Stomach smooth muscle (tissue), 2 donors: ENCODE data around the gene HLX.

Source experiments
- H3K27ac ChIP-seq: one replicate; pipeline ENCODE4 v1.7.0; 2013; ENCODE audit warnings: mild to moderate bottlenecking, low read length, inconsistent platforms
- H3K27me3 ChIP-seq, 2 donors: one replicate each; pipeline ENCODE4 v1.7.0; 2013; ENCODE audit warnings: low read length in 2 of 2; ENCODE audit not compliant: insufficient read depth in 2 of 2, control insufficient read depth in 1 of 2
- H3K36me3 ChIP-seq, 2 donors: one replicate each; pipeline ENCODE4 v1.7.0; 2013; ENCODE audit warnings: low read length in 2 of 2; ENCODE audit not compliant: control insufficient read depth in 2 of 2, insufficient read depth in 2 of 2
- H3K4me1 ChIP-seq: one replicate; pipeline ENCODE4 v1.7.0; 2013; ENCODE audit warnings: low read length; ENCODE audit not compliant: control insufficient read depth, insufficient read depth
- H3K4me3 ChIP-seq, 2 donors: one replicate each; pipeline ENCODE4 v1.7.0; 2013; ENCODE audit warnings: low read length in 2 of 2
- H3K9ac ChIP-seq, 2 donors: one replicate each; pipeline ENCODE4 v1.7.0; 2013; ENCODE audit warnings: low read length in 2 of 2, mild to moderate bottlenecking in 1 of 2
- H3K9me3 ChIP-seq, 2 donors: one replicate each; pipeline ENCODE4 v1.7.0; 2013; ENCODE audit warnings: low read length in 2 of 2; ENCODE audit not compliant: control insufficient read depth in 2 of 2
- donor health status: healthy.
- donor health status: Pancreatic carcinoma.

Gene HLX

DNA sequence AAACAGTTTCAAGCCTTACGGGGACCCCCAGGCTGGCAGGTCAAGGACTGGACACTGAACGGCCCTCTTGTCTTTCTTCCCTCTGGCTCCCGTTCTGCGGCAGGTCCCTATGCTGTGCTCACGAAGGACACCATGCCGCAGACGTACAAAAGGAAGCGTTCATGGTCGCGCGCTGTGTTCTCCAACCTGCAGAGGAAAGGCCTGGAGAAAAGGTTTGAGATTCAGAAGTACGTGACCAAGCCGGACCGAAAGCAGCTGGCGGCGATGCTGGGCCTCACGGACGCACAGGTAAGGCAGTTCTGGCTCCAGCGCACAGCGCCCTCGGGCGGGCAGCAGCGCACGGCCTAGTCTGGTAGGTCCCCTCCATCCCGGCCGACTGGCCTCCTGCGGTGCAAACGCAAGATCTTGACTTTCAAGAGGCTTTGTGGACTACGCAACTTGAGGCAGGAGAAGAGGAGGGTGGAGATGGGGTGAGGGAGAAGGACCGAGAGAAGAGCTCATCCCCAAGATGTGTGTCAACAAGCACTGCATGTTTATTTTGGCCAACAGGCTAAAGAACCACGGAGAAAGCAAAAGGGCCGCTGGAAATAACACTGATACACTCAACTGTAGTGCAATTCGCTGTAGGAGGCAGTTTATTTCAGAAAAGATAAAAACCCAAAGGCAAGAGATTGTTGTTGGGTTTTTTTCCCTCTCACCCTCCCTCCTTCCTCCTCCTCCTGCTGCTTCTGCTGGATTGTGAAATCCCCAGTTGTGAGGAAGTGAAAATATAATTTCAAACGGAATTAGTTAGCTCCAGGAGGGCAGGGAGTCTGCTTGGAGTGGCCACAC, 3.0 kb downstream of the HLX start:
- H3K4me1 ChIP-seq = peaks cover 36% of the 10 kb centered on the region
- H3K27me3 ChIP-seq = peaks cover 77 to 91% of the 10 kb centered on the region in 2 donors
- peaks cover 0 to 3% of the 10 kb centered on the region in 2 donors for H3K36me3 ChIP-seq
- no peaks in the 10 kb centered on the region for H3K9me3 ChIP-seq
- H3K4me3 ChIP-seq = peak overlapping the region in 1 of 2 donors; percentile 75
- no peak overlapping the region for H3K27ac ChIP-seq
- H3K9ac ChIP-seq = no peak overlapping the region

GRCh38 chr1:220884109-220884980, 5.1 kb downstream of the HLX start:
- H3K36me3 ChIP-seq = peaks cover 0 to 3% of the 10 kb centered on the region in 2 donors
- no peak overlapping the region for H3K27ac ChIP-seq
- peaks cover 28% of the 10 kb centered on the region for H3K4me1 ChIP-seq
- no peaks in the 10 kb centered on the region for H3K9me3 ChIP-seq
- peaks cover 76 to 89% of the 10 kb centered on the region in 2 donors for H3K27me3 ChIP-seq
- peak overlapping the region in 1 of 2 donors; percentile 47 for H3K4me3 ChIP-seq
- H3K9ac ChIP-seq = no peak overlapping the region

- H3K27ac ChIP-seq = no peak overlapping the region
- H3K9ac ChIP-seq = no peak overlapping the region
- H3K9me3 ChIP-seq = no peaks in the 10 kb centered on the region
- peaks cover 21% of the 10 kb centered on the region for H3K4me1 ChIP-seq
- H3K4me3 ChIP-seq = no peak overlapping the region
- peaks cover 85 to 89% of the 10 kb centered on the region in 2 donors for H3K27me3 ChIP-seq
- H3K36me3 ChIP-seq = peaks cover 0 to 3% of the 10 kb centered on the region in 2 donors
Observed at GRCh38 chr1:220884981-220885918, 6.0 kb downstream of the HLX start.

- Histone ChIP-seq H3K4me3 (no peak overlapping the region), H3K27me3 (peaks cover 87 to 89% of the 10 kb centered on the region in 2 donors), H3K9ac (no peak overlapping the region), H3K27ac (no peak overlapping the region), H3K9me3 (no peaks in the 10 kb centered on the region), H3K36me3 (peaks cover 0 to 3% of the 10 kb centered on the region in 2 donors), H3K4me1 (peaks cover 18% of the 10 kb centered on the region)
Observed at GRCh38 chr1:220885971-220886370, 6.7 kb downstream of the HLX start.

DNA sequence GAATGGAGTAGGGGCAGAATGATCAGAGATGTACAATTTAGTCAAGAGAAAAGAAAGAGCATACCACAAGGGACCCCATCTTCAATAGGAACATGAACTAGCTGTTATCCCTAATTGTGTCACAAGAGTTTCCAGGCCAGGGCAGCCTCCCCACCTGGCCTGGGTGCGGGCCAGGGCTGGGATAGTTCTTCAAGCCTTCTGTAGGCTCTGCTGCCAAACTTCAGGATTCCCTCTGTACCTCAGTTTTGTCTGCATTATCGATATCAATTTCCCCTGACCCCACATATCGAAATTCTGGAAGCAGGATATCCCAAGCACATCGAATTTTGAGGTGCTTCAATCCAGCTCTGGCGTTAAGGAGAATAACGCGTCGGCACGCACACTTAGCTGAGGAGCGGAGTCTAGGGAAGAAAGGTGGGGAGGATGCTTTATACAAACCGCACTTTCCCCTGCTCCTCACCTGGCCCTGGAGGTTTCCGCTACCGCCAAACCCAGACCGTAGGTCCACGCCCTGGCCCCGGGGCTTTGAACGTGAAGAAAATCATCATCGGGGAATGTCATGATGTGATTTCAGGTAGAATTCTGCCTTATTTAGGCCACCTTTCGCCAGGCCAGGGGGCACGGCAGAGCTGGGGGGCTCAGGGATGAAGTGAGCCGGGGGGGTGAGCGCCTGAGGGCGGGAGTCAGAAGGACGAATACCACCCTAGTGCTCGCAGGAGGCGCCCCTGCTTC, 7.4 kb downstream of the HLX start:
- peaks cover 0 to 3% of the 10 kb centered on the region in 2 donors for H3K36me3 ChIP-seq
- H3K27ac ChIP-seq = no peak overlapping the region
- H3K27me3 ChIP-seq = peaks cover 87 to 89% of the 10 kb centered on the region in 2 donors

DNA sequence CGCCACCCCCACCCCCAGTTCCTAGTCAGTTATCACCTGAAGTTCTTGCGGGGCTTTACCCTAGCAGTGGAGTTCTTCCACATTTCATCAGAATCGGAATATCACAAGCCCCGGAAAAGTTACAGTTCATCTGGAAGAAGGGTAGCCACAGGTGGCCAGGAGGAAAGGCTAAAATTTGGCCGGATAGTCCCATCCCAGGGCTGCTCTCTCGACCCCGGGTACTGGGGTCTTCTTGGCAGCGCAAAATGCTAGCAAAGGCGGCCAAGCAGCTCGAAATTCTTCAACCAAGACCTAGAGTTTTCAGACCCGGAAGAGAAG, 7.9 kb downstream of the HLX start:
- Histone ChIP-seq H3K4me3 (no peak overlapping the region), H3K27me3 (peaks cover 87 to 89% of the 10 kb centered on the region in 2 donors), H3K9me3 (no peaks in the 10 kb centered on the region)

More for the DNA sequence above, 7.4 kb downstream of the HLX start:
- no peaks in the 10 kb centered on the region for H3K9me3 ChIP-seq
- no peak overlapping the region for H3K4me3 ChIP-seq
- H3K9ac ChIP-seq = no peak overlapping the region
- peaks cover 17% of the 10 kb centered on the region for H3K4me1 ChIP-seq

DNA sequence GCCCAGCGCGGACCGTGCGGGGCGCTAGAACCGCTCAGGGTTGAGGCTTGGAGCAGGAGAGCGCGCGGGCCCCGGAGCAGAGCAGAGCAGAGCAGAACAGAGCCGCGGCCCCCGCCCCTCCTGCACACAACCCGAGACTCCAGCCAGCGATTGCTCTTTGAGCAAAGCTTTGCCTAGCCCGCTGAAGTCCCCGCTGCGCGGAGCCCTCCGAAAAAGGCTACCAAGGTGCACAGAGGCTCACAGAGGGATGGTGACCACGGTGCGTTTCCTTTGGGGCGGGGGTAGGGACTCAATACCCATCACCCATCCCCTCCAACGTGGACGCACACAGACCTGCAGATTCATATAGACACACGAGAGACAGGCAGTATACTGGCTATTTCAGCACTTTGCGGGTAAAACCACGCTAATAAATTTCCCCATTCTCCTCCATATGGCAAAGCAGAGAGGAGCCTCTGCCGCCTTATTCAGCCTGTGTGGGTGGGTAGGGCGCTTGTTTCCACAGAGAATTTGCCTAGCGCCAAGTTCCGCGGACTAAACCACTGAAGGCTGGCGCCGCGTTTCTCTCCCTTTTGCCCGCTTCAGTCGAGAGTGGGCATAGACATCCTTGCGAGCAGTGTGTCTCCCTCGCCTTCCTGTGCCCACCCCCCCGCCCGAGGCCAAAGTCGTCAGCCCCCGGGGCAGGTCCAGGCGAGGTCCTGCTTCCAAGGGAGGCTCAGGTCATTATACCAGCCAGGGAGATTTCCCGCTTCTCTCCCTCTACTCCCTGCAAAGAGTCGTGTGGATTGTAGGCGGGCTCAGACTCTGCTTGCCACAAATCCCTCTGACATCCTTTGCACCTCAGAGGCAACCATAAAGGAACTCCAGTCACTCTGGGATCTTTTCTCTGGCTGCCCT, 8.5 kb downstream of the HLX start:
- peaks cover 0 to 3% of the 10 kb centered on the region in 2 donors for H3K36me3 ChIP-seq
- peak overlapping the region in 1 of 2 donors; percentile 47 for H3K4me3 ChIP-seq
- H3K9ac ChIP-seq = no peak overlapping the region
- H3K27ac ChIP-seq = no peak overlapping the region
- no peaks in the 10 kb centered on the region for H3K9me3 ChIP-seq
- H3K4me1 ChIP-seq = peaks cover 14% of the 10 kb centered on the region
- H3K27me3 ChIP-seq = peaks cover 88 to 90% of the 10 kb centered on the region in 2 donors

More for the DNA sequence above, 7.9 kb downstream of the HLX start:
- Histone ChIP-seq H3K9ac (no peak overlapping the region), H3K4me1 (peaks cover 14% of the 10 kb centered on the region), H3K36me3 (peaks cover 0 to 3% of the 10 kb centered on the region in 2 donors), H3K27ac (no peak overlapping the region)

- peaks cover 14% of the 10 kb centered on the region for H3K4me1 ChIP-seq
- no peak overlapping the region for H3K27ac ChIP-seq
- peaks cover 0 to 3% of the 10 kb centered on the region in 2 donors for H3K36me3 ChIP-seq
- H3K9me3 ChIP-seq = no peaks in the 10 kb centered on the region
- no peak overlapping the region for H3K4me3 ChIP-seq
- H3K27me3 ChIP-seq = peaks cover 90 to 97% of the 10 kb centered on the region in 2 donors
- no peak overlapping the region for H3K9ac ChIP-seq
Observed at GRCh38 chr1:220888417-220888986, 9.3 kb downstream of the HLX start.

- Histone ChIP-seq H3K4me3 (no peak overlapping the region), H3K36me3 (peaks cover 0 to 3% of the 10 kb centered on the region in 2 donors), H3K4me1 (peaks cover 20% of the 10 kb centered on the region), H3K9ac (no peak overlapping the region), H3K27ac (no peak overlapping the region), H3K9me3 (no peaks in the 10 kb centered on the region), H3K27me3 (peaks cover 90 to 97% of the 10 kb centered on the region in 2 donors)
Observed at GRCh38 chr1:220889333-220889732, 10.1 kb downstream of the HLX start.
